ENCODE results near the gene OR5AN1.

The OR5AN1 gene

GRCh38 chr11:59400461-59401261, 42.0 kb downstream of the OR5AN1 start:
- TF ChIP-seq, protein P1, sequence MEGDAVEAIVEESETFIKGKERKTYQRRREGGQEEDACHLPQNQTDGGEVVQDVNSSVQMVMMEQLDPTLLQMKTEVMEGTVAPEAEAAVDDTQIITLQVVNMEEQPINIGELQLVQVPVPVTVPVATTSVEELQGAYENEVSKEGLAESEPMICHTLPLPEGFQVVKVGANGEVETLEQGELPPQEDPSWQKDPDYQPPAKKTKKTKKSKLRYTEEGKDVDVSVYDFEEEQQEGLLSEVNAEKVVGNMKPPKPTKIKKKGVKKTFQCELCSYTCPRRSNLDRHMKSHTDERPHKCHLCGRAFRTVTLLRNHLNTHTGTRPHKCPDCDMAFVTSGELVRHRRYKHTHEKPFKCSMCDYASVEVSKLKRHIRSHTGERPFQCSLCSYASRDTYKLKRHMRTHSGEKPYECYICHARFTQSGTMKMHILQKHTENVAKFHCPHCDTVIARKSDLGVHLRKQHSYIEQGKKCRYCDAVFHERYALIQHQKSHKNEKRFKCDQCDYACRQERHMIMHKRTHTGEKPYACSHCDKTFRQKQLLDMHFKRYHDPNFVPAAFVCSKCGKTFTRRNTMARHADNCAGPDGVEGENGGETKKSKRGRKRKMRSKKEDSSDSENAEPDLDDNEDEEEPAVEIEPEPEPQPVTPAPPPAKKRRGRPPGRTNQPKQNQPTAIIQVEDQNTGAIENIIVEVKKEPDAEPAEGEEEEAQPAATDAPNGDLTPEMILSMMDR (IDR thresholded peaks at IDR 0.05; ENCODE audit: insufficient read depth, low read depth, low read length, missing control alignments) = no peak
- no peak overlapping the region for H3K4me3 ChIP-seq (ENCODE audit: low read depth, low read length)
- no peak for DNase-seq (ENCODE audit: low read depth)

GRCh38 chr11:59401262-59401552, 42.5 kb downstream of the OR5AN1 start:
- TF ChIP-seq, protein P1 (IDR thresholded peaks at IDR 0.05; ENCODE audit: insufficient read depth, low read depth, low read length, missing control alignments) = no peak
- DNase-seq (ENCODE audit: low read depth) = no peak
- no peak overlapping the region for H3K4me3 ChIP-seq (ENCODE audit: low read depth, low read length)

GRCh38 chr11:59403546-59403945, 44.9 kb downstream of the OR5AN1 start:
- DNase-seq (ENCODE audit: low read depth) = no peak
- TF ChIP-seq, protein P1 (IDR thresholded peaks at IDR 0.05; ENCODE audit: insufficient read depth, low read depth, low read length, missing control alignments) = no peak
- H3K4me3 ChIP-seq (ENCODE audit: low read depth, low read length) = no peak overlapping the region

DNA sequence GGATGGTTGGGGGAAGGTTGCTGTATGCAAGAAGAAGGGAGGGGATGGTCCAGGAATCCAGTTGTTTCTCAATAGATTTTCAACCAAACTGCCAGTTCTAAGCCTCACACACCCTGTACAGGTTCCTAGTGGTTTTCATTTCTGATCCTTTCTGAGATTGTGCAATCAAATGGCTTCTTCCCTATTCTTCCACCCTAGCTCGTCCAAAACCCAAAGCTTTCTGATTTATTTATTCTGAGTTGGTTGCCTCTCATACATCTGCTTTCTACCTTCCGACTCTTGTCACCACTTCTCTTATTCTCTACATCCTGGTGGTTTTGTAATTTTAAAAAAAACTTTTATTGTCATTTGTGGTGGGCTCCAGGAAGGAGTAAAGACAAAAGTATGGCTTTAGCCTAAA, 55.0 kb downstream of the OR5AN1 start:
- DNase-seq (ENCODE audit: low read depth) = no peak
- H3K4me3 ChIP-seq (ENCODE audit: low read depth, low read length) = no peak overlapping the region
- TF ChIP-seq, protein P1 (IDR thresholded peaks at IDR 0.05; ENCODE audit: insufficient read depth, low read depth, low read length, missing control alignments) = no peak

DNA sequence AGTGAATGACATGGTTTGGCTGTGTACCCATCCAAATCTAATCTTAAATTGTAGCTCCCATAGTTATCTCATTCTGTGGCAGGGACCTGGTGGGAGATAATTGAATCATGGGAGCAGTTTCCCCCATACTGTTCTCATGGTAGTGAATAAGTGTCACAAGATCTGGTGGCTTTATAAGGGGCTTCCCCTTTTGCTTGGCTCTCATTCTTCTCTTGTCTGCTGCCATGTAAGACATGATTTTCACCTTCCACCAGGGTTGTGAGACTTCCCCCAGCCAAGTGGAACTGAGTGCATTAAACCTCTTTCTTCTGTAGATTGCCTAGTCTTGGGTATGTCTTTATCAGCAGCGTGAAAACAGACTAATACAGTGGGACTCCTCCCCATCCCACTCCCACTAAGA, 56.4 kb downstream of the OR5AN1 start:
- no peak for DNase-seq (ENCODE audit: low read depth)
- no peak overlapping the region for H3K4me3 ChIP-seq (ENCODE audit: low read depth, low read length)
- TF ChIP-seq, protein P1 (IDR thresholded peaks at IDR 0.05; ENCODE audit: insufficient read depth, low read depth, low read length, missing control alignments) = no peak

- H3K4me3 ChIP-seq (ENCODE audit: low read depth, low read length) = no peak overlapping the region
- no peak for DNase-seq (ENCODE audit: low read depth)
- TF ChIP-seq, protein P1 (IDR thresholded peaks at IDR 0.05; ENCODE audit: insufficient read depth, low read depth, low read length, missing control alignments) = no peak
Measured at GRCh38 chr11:59416613-59417012, 57.9 kb downstream of the OR5AN1 start.

GRCh38 chr11:59417023-59417422, 58.3 kb downstream of the OR5AN1 start:
- TF ChIP-seq, protein P1 (IDR thresholded peaks at IDR 0.05; ENCODE audit: insufficient read depth, low read depth, low read length, missing control alignments) = no peak
- DNase-seq (ENCODE audit: low read depth) = peak; percentile 35
- H3K4me3 ChIP-seq (ENCODE audit: low read depth, low read length) = no peak overlapping the region

All from GM12865 (cell line).